A172 (cell line): ENCODE measurements around the gene FNDC8. TPM values are rescaled to one million over a fixed set of nuclear protein-coding genes. Genes with fewer than 3 reads are reported as not detected.
"Not testable (repeated sequence)": the region's sequence is repeated elsewhere in the genome, so short reads cannot be mapped to it uniquely, and the experiment has no call there.

Source experiments
- DNase-seq: peaks from one replicate; pipeline ENCODE4 v3.0.0-alpha.2; 2015; ENCODE audit warnings: low spot score
- total RNA-seq: library from RNA; depleted of rRNA; stranded (reverse); fragments of >200 nt; shearing (Covaris generic); gene quantifications from 2 replicates; pipeline ENCODE4 v1.2.3, GENCODE V29; 2014

The FNDC8 gene
- total RNA-seq, 1 experiment from 2014 or later, result not detected

DNA sequence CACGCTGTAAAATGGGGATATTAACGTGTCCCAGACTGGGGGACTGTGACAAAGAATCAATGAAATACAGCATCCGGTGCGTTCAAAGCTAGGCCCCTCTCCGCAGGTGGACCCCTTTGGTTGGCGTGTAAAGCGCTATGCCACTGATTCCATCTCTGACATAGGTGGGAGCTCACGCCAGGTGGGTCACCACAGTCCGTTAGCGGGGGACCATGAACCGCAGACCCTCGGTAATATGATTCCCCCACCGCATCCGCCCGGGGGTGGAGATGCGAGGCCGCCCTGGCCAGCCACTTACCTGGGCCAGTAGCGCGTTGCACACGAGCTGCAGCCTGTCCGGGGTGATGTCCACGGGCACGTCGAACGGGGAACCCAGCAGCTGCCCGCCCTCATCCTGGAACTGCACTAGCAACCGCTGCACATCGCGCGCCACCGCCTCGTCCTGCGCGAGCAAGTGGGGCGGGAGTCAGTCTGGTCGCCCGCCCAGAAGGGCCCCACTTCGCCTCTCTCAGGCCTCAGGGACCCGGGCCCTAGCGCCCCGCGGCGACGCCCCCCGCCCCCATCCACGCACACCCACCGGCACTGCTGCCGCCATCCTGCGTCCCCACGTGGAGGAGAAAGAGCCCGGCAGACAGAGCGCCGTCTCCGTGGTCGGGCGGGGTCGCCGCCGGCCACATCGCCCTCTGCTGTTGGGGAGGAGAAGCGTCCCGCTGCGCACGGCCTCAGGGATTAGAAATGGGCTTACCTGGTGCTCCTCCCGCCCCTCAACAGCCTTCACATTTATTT is 20.5 kb downstream of the FNDC8 start, which contains the start of gene NLE1:
NLE1 (minus strand) TSS at position 623 of the 786 bp plus-strand sequence; CDS start at position 595, 28 bp downstream.
- DNase-seq, result peak; percentile 60

DNA sequence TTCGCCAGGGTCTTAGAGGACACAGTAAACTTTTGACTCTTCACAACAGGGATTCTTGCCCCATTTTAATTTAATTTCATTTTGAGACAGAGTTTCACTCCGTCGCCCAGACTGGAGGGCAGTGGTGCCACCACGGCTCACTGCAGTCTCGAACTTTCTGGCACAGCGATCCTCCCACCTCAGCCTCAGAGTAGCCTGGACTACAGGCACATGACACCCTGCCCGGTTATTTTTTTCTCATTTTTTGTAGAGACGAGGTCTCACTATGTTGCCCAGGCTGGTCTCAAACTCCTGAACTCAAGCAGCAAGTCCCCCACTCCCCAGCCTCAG is 21.0 kb downstream of the FNDC8 start:
- no peak for DNase-seq

DNA sequence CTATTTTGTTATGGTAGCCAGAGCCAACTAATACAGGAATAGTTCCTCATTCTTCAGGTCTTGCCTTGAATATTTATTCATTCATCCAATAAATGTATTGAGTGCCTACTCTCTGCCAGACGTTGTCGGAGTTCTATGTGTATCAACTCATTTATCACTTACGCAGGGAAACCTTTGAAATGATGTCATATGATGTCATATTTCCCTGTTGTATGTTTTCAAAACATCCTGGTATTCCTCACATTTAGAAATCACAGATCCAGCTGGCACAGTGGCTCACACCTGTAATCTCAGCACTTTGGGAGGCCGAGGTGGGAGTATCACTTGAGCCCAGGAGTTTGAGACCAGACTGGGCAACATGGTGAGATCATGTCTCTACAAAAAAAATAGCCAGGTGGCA is 23.4 kb downstream of the FNDC8 start:
- no peak for DNase-seq

DNA sequence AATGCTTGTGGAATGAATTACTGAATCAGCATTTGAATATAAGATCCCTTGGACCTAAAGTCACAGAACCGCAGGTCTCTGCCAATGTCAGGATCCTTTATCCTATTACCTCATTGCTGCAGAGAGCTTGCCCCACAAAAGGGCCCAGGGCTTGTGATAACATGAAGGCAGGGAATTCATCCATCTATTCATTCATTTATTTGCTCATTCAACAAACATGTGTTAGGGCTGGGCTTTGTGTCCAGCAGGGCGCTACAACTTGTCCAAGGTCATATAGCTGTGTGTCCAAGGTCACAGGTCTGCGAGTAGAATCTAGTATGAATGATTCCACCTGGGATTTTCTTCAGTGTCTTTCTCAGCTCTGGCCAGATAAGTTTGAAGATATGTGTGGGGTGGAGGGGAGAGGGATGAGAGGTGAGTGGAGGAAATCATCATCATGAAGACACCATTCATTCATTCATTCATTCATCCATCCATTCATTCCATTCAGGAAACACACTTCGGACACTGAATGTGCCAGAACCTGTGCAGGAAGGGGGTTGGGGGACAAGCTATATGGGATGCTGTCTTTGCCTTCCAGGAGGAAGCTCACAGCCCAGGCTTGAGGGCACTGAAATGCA is 24.9 kb downstream of the FNDC8 start:
- DNase-seq, result no peak

DNA sequence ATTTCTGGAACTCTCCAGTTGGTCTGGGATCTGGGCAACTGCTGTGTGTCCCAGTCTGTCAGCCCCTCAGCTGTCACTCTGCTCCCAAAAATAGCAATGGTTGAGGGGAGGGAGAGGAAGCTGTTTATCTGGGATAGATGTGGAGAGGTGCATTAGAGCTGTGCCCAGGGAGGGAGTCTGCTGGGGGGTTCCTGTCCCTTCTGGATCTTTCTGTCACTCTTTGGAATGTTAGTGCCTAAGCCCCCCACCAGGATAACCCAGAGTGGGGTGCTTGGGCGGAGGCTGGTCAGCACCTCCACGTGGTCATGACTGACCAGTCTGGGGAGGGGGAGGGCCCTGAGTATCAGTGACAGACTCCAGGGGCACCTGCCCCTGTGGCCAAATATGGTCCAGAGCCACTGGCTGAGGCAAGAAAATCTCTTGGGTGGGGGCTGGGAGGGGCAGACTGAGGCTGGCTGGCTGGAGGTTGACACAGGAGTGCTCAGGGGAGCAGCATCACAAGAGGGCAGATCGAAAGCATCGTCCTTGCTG is 26.0 kb downstream of the FNDC8 start, which contains the start of gene UNC45B:
UNC45B (plus strand) TSS at position 443 of the 531 bp plus-strand sequence. CDS start 447 bp downstream, outside the sequence.
- DNase-seq, result no peak

DNA sequence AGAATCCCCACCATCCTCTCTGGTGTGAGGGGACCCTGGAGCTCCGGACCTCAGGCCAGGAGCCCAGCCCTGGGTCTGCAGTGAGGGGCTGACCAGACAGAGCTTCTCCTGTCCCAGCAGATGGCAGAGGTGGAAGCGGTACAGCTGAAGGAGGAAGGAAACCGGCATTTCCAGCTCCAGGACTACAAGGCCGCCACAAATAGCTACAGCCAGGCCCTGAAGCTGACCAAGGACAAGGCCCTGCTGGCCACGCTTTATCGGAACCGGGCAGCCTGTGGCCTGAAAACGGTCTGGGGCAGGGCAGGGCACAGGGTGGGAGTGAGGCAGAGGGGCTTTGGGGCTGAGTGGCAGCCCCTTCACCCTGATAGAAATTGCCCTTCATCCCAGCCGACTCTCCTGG is 26.7 kb downstream of the FNDC8 start:
- DNase-seq, result no peak

DNA sequence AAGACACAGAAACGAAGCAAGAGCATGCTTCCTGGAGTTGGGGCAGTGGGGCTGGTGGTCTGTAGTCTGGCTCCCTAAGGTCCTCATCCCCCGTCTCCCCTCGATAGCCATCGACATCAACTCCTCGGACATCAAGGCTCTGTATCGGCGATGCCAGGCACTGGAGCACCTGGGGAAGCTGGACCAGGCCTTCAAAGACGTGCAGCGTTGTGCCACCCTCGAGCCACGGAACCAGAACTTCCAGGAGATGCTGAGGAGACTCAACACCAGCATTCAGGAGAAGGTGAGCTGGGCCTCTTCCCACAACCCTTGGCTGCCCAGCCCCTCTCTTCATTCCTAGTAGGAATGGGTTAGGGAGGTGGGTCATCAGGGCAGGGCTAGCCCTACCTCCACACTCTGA is 28.5 kb downstream of the FNDC8 start:
- no peak for DNase-seq

DNA sequence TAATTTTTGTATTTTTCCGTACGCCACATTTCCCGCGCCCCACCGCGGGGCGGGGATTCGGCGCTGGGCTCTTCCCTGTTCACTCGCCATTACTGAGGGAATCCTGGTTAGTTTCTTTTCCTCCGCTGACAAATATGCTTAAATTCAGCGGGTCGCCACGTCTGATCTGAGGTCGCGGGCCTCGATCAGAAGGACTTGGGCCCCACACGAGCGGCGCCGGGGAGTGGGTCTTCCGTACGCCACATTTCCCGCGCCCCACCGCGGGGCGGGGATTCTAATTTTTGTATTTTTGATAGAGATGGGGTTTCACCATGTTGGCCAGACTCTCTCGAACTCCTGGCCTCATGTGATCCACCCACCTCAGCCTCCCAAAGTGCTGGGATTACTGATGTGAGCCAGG is 29.7 kb downstream of the FNDC8 start:
- not testable (repeated sequence) for DNase-seq

DNA sequence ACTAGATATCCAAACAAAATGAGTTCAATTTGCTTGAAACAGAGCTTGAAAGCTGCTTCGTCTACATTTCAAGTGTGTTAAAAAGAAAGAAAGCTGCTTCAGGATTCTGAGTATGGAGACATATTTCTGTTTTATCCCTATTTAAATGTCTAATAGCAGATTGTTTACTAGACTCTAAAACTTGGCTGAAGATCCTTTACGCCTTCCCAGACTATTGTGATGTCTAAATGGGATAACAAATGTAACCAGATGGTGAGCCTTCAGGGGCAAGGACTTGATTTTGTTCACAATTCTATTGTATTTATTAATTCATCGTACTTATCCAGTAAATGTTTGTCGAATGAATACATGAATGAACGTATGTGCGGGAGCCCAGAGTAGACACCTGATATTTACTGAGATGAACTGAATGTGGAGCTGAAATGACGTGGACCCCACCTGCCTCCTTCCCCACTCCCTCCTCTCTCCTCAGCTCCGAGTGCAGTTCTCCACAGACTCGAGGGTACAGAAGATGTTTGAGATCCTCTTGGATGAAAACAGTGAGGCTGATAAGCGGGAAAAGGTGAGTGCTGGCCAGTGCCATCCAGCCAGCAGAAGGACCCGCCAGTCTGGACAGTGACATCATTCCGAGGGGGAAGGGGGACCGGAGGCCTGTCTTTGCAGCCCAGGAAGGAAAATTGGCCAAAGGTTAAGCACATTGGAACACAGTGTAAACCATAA is 31.2 kb downstream of the FNDC8 start:
- no peak for DNase-seq

DNA sequence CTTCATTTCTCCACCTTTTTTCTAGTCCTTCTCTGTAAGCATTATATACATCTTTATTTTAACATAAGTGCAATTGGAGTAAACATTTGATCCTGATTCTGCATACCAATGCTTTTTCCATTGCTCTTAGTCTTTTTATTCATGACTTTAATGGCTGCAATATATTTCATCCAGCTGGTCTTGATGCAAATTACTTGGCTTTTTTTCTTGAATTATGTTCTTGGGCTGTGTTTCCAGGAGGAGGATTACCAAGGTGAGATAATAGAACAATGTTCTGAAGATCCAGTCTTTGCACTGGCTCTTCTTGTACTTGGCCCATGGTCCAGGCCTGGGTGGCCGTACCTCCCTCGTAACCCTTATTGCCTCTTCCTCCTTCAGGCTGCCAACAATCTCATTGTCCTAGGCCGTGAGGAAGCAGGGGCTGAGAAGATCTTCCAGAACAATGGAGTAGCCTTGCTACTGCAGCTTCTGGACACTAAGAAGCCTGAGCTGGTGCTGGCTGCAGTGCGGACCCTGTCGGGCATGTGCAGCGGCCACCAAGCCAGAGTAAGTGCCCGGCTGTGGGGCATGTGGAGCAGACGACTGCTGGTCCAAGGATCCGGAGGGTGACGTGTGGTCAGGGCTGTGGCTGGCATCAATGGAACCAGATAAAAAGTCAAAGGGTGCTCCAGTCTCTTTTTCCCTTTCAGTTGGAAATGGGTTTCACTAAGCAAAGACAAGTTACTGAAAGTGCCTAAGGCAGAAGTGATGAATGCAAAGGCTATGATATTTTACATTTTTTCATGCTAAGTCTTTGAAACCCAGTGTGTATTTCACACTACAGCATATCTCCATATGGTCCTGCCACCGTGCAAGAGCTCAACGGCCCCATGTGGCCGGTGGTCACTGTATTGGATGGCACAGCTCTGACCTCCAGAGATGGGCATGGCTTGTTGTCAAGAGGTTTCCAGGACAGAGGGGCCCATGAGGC is 33.1 kb downstream of the FNDC8 start:
- no peak for DNase-seq

DNA sequence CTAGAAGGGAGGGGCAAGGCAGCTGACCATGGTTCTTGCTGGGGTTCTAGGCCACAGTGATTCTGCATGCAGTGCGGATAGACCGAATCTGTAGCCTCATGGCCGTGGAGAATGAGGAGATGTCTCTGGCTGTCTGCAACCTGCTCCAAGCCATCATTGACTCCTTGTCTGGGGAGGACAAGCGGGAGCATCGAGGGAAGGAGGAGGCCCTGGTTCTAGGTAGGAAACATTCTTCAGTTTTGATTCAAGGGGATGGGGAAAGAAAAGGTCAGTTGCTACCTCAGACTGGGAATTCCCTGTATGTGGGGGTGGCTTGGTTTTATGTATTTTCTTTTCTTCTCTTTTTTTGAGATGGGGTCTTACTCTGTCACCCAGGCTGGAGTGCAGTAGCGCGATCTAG is 33.8 kb downstream of the FNDC8 start:
- DNase-seq, result no peak

DNA sequence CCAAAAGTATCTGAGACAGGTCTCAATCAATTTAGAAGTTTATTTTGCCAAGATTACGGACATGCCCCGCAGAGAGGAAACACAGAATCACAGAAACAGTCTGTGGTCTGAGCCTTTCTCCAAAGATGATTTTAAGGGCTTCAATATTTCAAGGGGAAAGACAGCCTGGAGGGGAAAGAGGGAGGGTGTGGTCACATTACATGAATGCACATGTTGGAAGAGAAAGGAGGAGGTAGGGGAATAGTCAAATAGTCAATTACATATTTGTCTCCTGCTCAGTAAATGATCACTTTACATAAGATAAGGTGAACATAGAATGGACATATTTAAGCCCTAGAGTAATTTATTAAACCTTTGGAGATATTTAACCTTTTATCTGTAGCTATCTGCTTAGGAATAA is 38.5 kb downstream of the FNDC8 start:
- no peak for DNase-seq

DNA sequence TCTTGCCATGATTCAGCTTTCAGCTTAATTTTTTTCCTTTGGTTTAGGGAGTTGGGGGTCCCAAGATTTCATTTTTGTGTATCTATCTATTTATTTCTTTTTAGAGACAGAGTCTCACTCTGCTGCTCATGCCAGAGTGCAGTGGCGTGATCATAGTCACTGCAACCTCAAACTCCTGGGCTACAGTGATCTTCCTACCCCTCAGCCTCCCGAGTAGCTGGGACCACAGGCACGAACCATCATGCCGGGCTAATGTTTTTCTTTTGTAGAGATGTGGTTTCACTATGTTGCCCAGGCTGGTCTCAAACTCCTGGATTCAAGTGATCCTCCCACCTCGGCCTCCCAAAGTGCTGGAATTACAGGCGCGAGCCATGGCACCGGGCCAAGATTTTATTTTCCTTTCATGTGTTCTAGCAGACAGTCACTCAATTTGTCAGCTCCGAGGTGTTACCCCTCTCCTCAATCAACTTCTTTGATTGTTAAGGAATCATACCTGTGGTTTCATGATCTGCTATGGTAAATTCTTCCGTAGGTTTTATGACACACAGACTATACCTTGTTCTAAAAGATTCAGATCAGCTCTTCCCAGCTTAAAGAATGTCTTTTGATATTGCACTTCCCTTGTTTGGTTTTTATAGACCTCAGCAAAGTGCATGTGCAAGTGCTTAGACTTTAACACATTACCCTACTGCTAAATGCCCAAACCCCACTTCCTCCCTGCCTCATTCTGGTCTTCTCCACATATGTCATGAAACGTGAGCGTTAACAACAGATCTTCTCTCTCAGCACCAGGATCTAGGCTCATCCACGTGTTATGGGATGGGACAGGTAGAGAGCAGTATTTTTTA is 39.2 kb downstream of the FNDC8 start:
- DNase-seq, result no peak

DNA sequence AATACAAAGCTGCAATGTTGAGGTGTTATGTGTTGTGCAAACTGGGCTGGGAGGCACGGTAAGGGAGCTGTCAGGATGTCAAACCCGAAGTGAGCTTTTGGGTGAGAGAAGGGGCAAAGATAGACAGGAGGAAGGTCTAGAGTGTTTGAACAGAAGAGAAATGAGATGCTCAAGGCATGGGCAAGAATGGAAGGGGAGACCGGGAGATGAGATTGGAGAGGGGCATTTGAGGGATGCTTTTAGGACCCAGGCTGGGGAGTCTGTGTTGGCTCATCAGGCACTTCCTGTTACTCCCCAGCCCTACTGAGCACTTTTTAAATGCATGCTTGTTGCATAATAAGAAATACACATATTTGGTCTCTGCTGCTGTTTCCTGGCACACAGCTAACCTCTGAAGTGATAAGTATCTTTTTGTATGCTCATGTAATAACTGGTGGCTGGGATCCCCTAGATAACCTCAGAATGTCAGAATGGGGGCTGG is 39.9 kb downstream of the FNDC8 start:
- DNase-seq, result no peak

DNA sequence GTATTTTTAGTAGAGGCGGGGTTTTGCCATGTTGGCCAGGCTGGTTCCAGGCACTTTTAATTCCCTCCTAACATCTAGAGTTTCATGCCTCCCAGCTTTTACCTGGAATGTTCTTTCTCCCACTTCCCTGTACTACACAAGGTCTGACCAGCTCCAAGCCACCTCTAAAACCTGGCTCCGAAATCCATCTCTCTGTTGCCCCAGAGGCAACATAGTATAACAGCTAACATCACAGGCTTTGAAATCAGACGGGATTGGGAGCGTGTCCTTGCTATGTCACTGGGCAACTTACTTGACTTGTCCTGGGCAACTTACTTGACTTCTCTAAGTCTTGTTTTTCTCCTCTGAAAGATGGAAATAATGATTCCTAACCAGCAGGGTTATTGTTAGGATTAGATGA is 41.3 kb downstream of the FNDC8 start:
- no peak for DNase-seq

DNA sequence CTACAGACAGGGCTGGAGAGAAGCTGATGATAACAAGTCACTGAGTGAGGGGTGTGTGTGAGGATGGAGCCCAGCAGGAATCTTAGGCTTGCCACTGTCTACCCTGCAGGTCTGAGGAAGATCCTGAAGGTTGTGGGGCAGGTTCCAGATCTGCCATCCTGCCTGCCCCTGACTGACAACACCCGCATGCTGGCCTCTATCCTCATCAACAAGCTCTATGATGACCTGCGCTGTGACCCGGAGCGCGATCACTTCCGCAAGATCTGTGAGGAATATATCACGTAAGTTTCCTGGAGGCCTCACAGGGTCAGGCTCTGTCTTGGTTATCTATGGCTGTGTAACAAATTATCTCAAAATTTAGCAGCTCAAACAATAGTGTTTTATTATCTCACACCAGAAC is 42.5 kb downstream of the FNDC8 start:
- no peak for DNase-seq

DNA sequence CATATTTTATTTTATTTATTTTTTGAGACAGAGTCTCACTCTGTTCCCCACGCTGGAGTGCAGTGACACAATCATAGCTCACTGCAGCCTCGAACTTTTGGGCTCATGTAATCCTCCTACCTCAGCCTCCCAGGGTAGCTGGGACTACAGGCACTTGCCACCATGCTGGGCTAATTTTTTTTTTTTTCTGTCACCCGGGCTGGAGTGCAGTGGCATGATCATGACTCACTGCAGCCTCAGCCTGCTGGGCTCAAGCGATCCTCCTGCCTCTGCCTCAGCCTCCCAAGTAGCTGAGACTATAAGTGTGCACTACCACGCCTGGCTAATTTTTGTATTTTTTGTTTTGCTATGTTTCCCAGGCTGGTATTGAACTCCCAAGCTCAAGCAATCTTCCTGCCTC is 43.3 kb downstream of the FNDC8 start:
- no peak for DNase-seq

DNA sequence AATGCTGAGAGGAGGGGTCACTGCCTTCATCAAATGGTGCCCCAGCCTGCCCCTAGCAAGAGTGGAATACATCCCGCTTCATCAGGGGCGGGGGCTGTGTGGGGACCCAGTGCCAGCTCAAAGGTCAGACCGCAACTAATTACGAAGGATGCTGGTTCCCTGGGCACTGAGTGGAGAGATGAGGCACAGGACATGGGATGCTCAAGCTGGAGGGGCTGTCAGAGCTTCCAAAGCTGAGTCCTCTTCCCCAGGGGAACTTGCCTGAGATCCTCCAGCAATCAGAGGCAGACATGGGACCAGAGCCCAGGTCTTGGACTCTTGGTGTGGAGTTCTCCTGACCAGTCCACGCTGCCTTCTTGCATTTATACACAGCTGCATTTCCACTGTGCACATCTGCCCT is 45.1 kb downstream of the FNDC8 start:
- DNase-seq, result no peak

DNA sequence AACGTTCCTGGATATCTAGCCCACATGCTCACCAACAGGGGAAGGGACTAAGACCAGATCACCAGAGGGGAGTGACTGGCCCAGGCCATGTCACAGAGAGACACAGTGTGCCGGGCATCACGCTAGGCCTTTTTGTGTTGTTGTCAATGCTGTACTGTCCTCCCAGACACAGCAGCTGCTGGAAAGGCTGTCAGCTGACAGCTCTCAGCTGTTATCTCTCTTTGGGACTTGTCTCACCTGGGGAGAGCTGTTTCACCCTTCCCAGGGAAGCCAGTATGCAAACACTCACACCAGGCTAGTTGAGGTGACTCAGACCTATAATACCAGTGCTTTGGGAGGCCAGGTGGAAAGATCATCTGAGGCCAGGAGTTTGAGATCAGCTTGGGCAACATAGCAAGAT is 45.6 kb downstream of the FNDC8 start:
- no peak for DNase-seq

DNA sequence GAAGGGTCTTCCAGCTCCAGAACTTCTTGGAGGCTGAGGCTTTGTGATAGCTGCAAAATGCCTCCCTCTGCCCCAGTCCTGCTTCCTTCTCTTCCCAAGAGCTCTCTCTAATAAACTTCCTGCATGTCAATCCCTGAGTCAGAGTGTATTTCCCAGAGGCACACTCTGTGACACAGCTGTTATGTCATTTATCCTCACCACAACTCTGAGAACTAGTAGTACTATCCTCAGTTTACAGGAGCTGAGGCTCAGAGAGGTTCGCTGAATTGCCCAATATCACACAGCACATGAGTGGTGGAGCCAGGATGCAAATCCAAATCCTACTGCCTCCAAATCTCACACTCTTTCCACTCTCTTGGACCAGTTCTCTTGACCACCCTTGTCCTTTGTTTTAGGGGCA is 46.3 kb downstream of the FNDC8 start:
- peak; percentile 46 for DNase-seq
